Mucosa of gallbladder (tissue), 1 donor: ENCODE results near the gene UROD. TPM values are rescaled to one million over a fixed set of nuclear protein-coding genes. Genes with fewer than 3 reads are reported as not detected.
"Not testable (repeated sequence)": the region's sequence is repeated elsewhere in the genome, so short reads cannot be mapped to it uniquely, and the experiment has no call there.

ENCODE experiments used
- DNase-seq: peaks from one replicate; pipeline ENCODE4 v3.0.0-alpha.2; 2020; ENCODE audit warnings: low spot score
- total RNA-seq: library from RNA; stranded (reverse); gene quantifications from one replicate; pipeline ENCODE4 v1.2.1, GENCODE V29; 2021
- donor health status: DM: no; HTN: no; CAD: no.

UROD gene
- total RNA-seq, 1 donor from 2014 or later: 53.5 TPM

GRCh38 chr1:45038661-45039364 lies 26.8 kb downstream of the UROD start:
- no peak for DNase-seq

GRCh38 chr1:45040297-45040696 lies 28.2 kb downstream of the UROD start:
- DNase-seq: no peak

GRCh38 chr1:45043094-45043493 lies 31.0 kb downstream of the UROD start:
- no peak for DNase-seq

- DNase-seq: no peak
Measured at GRCh38 chr1:45044916-45045315, 32.9 kb downstream of the UROD start.

- DNase-seq: no peak
Measured at GRCh38 chr1:45047032-45047431, 35.0 kb downstream of the UROD start.

- DNase-seq: no peak
Measured at GRCh38 chr1:45051005-45051772, 39.1 kb downstream of the UROD start.

GRCh38 chr1:45057542-45057941 lies 45.5 kb downstream of the UROD start:
- no peak for DNase-seq

- DNase-seq: no peak
Measured at GRCh38 chr1:45059829-45060228, 47.8 kb downstream of the UROD start.

- not testable (repeated sequence) for DNase-seq
Measured at GRCh38 chr1:45062463-45062862, 50.4 kb downstream of the UROD start.

- DNase-seq: no peak
Measured at GRCh38 chr1:45065083-45065482, 53.0 kb downstream of the UROD start.

Other genes starting within 250 kb of the UROD start
- 1,176 TPM for gene RPS8, start 236.7 kb upstream of the UROD start, total RNA-seq
- 0.37 TPM for gene BEST4, start 224.1 kb upstream of the UROD start, total RNA-seq
- gene PLK3, start 211.9 kb upstream of the UROD start, total RNA-seq: 14.7 TPM
- gene DYNLT4, start 204.9 kb upstream of the UROD start, total RNA-seq: not detected
- gene BTBD19, start 203.7 kb upstream of the UROD start, total RNA-seq: 7.8 TPM
- gene PTCH2, start 169.0 kb upstream of the UROD start, total RNA-seq: 1.9 TPM
- gene EIF2B3, start 25.7 kb upstream of the UROD start, total RNA-seq: 19.3 TPM
- gene HECTD3, start 930 bp upstream of the UROD start, total RNA-seq: 59.6 TPM
- 4.4 TPM for gene ZSWIM5, start 194.4 kb downstream of the UROD start, total RNA-seq